Aortic smooth muscle cell (primary cell): ENCODE results near the gene CFAP43. TPM values are rescaled to one million over a fixed set of nuclear protein-coding genes. Genes with fewer than 3 reads are reported as not detected.

Experiments used
- total RNA-seq: library from RNA; depleted of rRNA; stranded (reverse); fragments of >200 nt; gene quantifications from 2 replicates; pipeline ENCODE4 v1.2.3, GENCODE V29; 2014

The CFAP43 gene
- total RNA-seq = 0.31 and 0.53 TPM in 2 replicates

DNA sequence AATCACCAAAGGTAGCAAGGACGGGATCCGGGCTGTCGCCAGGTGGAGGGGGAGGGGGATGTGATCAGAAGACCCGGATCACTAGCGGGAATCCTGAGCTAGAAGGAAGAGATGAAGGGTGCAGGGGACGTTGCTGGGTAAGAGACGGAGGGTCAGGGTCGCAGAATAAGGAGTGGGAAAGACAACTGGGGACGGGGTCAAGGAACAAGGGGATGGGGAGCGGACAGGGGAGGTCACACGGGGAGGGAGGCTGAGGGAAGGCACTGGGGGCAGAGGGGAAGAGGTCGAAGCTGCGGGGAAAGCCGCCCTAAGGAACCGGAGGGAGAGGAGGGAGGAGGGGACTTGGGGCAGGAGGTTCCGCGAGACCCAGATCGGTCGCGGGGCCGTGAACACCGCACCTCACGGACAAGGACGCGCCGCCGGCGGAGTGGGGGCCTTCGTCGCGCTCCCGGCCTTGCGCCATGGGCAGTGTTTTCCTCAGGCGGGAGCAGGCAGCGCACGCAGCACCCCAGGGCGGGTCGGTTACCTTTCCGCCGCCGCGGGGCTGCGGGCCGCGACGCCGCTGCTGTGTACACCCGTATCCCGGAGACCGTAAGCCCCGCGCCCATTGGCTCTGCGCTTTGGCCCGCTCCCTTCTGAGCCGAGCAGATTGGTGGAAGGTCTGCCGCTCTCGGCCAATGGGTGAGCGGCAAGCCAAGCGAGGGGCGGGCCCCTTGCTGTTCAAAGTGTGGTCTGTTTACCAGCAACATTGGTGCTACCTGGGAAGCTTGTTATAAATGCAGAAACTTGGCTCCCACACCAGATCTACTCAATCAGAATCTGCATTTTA is at the start of gene CFAP43:
TSS of gene CFAP43 (minus strand) at position 581 of the 829 bp plus-strand sequence. CDS start at position 463, 118 bp downstream.

DNA sequence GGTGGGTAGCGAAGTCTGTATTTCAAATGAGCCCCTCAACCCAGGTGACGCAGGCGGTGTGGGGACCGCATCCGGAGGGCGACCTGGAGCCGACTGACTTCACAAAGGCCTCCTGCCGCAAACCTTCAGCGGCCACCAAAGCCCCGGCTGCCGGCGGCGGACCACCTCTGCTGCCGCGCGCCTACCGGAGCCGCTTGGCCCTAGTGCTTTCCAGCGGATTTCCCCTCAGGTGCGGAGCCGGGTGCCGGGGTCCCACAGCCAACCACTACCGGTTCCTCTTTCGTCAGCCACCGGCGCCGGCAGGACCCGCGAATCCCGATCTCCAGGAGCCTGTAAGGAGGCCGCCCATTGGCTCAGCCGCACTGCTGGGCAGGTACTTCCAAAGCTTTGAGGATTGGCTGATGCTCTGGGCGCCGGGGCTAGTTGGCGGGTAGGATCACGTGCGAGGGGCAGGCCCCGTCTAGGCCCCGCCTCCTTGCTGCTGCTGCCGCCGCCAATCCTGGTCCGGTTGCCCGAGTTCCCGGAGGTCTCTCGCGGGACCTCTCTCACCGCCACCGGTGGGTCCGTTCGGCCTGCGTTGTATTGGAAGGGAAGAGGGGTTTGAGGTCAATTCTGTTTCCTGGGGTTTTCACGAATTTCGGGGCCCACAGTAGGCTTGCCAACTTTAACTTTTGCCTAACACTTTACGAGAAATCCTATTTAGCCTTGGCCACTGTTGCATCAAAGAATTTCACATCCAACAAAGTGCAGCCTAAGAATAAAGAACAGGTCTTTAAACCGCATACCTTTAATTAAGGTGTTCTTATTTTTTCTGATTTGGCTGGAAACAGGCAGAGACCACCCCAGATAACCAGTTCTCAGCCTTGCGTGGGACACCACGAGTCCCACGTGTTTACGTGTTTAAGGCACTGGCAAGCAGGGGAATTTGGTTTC is 36.8 kb upstream of the CFAP43 start, which contains the start of gene GSTO2:
TSS of gene GSTO2 (plus strand) at position 472 of the 933 bp plus-strand sequence. CDS start 5,732 bp downstream, outside the sequence.

DNA sequence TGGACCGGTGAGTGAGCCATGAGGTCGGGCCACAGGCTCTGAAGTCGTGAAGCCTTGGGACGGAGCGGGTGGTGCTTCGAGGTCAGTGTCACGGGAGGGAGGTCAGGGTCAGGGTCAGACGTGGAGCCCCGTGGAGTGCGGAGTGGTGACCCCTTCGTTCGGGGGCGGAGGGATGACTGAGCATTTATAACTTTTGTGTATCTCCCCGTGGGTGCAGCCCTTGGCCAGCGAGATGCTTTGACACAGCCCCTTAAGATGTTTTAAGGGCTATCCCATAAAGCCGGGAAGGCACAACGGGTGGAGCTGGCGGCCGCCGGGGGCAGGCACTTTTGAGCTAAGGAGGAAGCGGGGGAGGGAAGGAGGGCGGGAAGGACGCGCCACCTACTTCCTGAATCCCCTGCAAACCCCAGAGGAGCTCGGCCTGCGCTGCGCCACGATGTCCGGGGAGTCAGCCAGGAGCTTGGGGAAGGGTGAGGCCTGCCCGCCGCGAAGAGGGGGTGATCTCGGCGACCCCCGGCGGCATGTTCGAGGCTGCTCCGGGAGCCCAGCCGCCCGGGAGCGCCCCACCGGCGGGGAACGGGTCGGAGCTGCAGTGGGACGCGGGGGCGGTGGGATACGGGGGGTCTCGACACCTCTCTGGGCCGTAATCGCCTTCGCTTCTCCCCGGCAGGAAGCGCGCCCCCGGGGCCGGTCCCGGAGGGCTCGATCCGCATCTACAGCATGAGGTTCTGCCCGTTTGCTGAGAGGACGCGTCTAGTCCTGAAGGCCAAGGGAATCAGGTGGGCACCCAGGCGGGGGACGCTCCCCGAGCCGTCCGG is 22.5 kb upstream of the CFAP43 start, which contains the start of gene GSTO1:
TSS of gene GSTO1 (plus strand) at position 400 of the 818 bp plus-strand sequence. CDS start at position 437, 37 bp downstream.

GRCh38 chr10:104121485-104122224 is 110.5 kb downstream of the CFAP43 start, which contains the start of gene SFR1:
SFR1 (plus strand) TSS chr10:104122171; CDS start chr10:104122184, 13 bp downstream.

DNA sequence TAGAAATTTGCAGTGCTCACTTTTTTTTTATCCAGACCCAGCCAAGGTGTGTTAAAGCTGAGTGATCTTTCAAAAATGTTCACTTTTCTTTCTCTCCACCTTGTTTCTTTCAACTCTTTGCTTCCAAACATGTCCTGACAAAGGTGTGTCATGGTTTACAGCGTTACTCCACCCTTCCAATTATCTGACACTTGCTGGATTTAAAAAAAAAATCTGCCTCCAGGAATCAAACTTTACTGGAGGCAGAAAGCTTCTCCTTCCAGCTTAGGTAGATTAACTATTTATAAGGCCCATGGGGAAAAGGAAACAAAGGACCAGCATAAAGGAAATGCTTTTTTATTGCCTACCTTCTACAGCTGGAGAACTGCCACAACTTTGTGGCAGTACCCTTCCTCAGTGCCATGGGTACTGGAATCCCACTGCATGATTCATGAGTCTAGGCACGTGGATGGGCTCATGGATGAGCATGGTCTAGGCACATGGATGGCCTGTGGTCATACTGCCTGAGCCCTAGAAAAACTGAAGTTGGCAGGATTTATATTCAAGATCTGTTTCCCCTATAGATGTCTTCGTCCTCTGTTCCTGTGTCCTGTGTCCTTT is 146.3 kb downstream of the CFAP43 start, which contains the start of gene COL17A1:
TSS of gene COL17A1 (minus strand) at position 80 of the 600 bp plus-strand sequence. CDS start 5,207 bp downstream, outside the sequence.

Other genes starting within 250 kb of the CFAP43 start
- 1.3 and 1.4 TPM in 2 replicates for gene COL17A1, start 146.5 kb downstream of the CFAP43 start, total RNA-seq
- gene SFR1, start 110.2 kb downstream of the CFAP43 start, total RNA-seq = 15.9 and 23.6 TPM in 2 replicates
- 230 and 354 TPM in 2 replicates for gene GSTO1, start 22.5 kb upstream of the CFAP43 start, total RNA-seq
- gene GSTO2, start 36.8 kb upstream of the CFAP43 start, total RNA-seq = 3.4 and 3.6 TPM in 2 replicates
- gene ITPRIP, start 106.1 kb upstream of the CFAP43 start, total RNA-seq = 12.6 and 25.4 TPM in 2 replicates
- 0.99 and 1.2 TPM in 2 replicates for gene CFAP58, start 121.5 kb upstream of the CFAP43 start, total RNA-seq